Ecto neural progenitor cell (in vitro differentiated cells): ENCODE data around the gene CIDEB.

Source experiments
- DNase-seq: peaks from one replicate; pipeline ENCODE4 v3.0.0-alpha.2; 2018; ENCODE audit warnings: low spot score

Gene CIDEB

GRCh38 chr14:24290746-24291145, 17.0 kb downstream of the CIDEB start:
- no peak for DNase-seq

GRCh38 chr14:24289649-24290280, 18.0 kb downstream of the CIDEB start:
- no peak for DNase-seq

- DNase-seq = no peak
Measured at GRCh38 chr14:24286996-24287395, 20.8 kb downstream of the CIDEB start.

GRCh38 chr14:24285351-24285750, 22.4 kb downstream of the CIDEB start:
- no peak for DNase-seq

GRCh38 chr14:24284501-24285035, 23.2 kb downstream of the CIDEB start:
- no peak for DNase-seq

- DNase-seq = no peak
Measured at GRCh38 chr14:24283796-24284460, 23.8 kb downstream of the CIDEB start.

GRCh38 chr14:24282736-24283135, 25.0 kb downstream of the CIDEB start:
- no peak for DNase-seq

GRCh38 chr14:24281636-24282035, 26.1 kb downstream of the CIDEB start:
- DNase-seq = no peak

GRCh38 chr14:24280797-24281460, 26.8 kb downstream of the CIDEB start:
- no peak for DNase-seq

- DNase-seq = no peak
Measured at GRCh38 chr14:24279301-24280186, 28.2 kb downstream of the CIDEB start.

- DNase-seq = no peak
Measured at GRCh38 chr14:24278424-24278823, 29.4 kb downstream of the CIDEB start.

- DNase-seq = no peak
Measured at GRCh38 chr14:24277606-24278321, 30.0 kb downstream of the CIDEB start.

- no peak for DNase-seq
Measured at GRCh38 chr14:24277071-24277470, 30.7 kb downstream of the CIDEB start.

GRCh38 chr14:24274101-24274543, 33.7 kb downstream of the CIDEB start:
- no peak for DNase-seq

GRCh38 chr14:24273422-24273998, 34.3 kb downstream of the CIDEB start:
- no peak for DNase-seq

GRCh38 chr14:24272467-24272866, 35.3 kb downstream of the CIDEB start:
- no peak for DNase-seq

GRCh38 chr14:24271834-24272263, 35.9 kb downstream of the CIDEB start:
- no peak for DNase-seq

- peak; percentile 91 for DNase-seq
Measured at GRCh38 chr14:24271134-24271833, 36.5 kb downstream of the CIDEB start, which contains the start of gene RABGGTA. Gene RABGGTA, minus strand, starts transcription at chr14:24271597. Its CDS starts 482 bp downstream, at chr14:24271115.

GRCh38 chr14:24270537-24271133, 37.1 kb downstream of the CIDEB start:
- no peak for DNase-seq
